A673 (cell line): ENCODE data around the gene ATF4.

ENCODE experiments used
- EZH2 ChIP-seq: fragments of 200-600 bp; sonication (generic); IDR thresholded peaks from 2 replicates; pipeline ENCODE4 v1.6.1; 2017; ENCODE audit warnings: borderline replicate concordance, low read depth, mild to moderate bottlenecking, mixed read lengths, antibody characterized with exemption, low read length; ENCODE audit not compliant: poor library complexity, severe bottlenecking
- TF ChIP-seq, protein P1 (sequence below): fragments of 300-800, 200-600 bp; sonication (generic); conservative IDR thresholded peaks from 2 replicates; pipeline ENCODE4 v1.5.1; 2017; ENCODE audit warnings: low read depth, mild to moderate bottlenecking, antibody characterized with exemption, low read length, moderate library complexity, mixed read lengths

DNA sequence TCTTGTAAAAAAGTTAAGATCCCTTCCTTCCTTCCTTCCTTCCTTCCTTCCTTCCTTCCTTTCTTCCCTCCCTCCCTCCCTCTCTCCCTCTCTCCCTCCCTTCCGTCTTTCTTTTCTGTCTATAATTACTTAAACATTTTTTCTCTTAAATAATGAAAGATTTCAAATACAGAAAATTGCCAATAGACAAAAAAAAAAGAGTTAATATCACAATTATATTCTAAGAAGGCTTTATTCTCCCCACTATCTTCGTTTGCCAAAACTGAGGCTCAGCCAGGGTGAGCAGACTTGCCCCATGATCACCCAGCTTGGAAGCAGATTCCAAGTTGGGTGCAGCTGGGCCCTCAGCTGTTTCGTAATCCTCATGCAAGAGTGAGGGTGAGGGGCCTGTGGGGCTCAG lies 49.9 kb downstream of the ATF4 start:
- TF ChIP-seq, protein P1, sequence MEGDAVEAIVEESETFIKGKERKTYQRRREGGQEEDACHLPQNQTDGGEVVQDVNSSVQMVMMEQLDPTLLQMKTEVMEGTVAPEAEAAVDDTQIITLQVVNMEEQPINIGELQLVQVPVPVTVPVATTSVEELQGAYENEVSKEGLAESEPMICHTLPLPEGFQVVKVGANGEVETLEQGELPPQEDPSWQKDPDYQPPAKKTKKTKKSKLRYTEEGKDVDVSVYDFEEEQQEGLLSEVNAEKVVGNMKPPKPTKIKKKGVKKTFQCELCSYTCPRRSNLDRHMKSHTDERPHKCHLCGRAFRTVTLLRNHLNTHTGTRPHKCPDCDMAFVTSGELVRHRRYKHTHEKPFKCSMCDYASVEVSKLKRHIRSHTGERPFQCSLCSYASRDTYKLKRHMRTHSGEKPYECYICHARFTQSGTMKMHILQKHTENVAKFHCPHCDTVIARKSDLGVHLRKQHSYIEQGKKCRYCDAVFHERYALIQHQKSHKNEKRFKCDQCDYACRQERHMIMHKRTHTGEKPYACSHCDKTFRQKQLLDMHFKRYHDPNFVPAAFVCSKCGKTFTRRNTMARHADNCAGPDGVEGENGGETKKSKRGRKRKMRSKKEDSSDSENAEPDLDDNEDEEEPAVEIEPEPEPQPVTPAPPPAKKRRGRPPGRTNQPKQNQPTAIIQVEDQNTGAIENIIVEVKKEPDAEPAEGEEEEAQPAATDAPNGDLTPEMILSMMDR, result no peak
- no peak for TF ChIP-seq EZH2
